Esophagus squamous epithelium (tissue), 5 donors: ENCODE measurements around the gene CSF2RB. TPM values are rescaled to one million over a fixed set of nuclear protein-coding genes. Genes with fewer than 3 reads are reported as not detected.

Experiments
- DNase-seq: peaks from one replicate; lab custom pipeline; 2025; lab: John Stamatoyannopoulos, UW
- H3K27ac ChIP-seq, 4 donors: fragments of 200-600 bp; sonication (generic); one replicate each; pipeline ENCODE4 v1.5.1; 2016 to 2019; ENCODE audit warnings: mild to moderate bottlenecking in 1 of 4
- H3K27me3 ChIP-seq, 4 donors: fragments of 200-600 bp; sonication (generic); 1 replicate in 3 of 4; 2 replicates in 1 of 4; pipeline versions ENCODE4 v1.5.1 to v1.6.0; 2017 to 2021; ENCODE audit warnings: antibody characterized with exemption in 1 of 4
- H3K36me3 ChIP-seq, 3 donors: fragments of 200-600 bp; sonication (generic); one replicate each; pipeline ENCODE4 v1.5.1; 2016 to 2019
- H3K4me1 ChIP-seq, 3 donors: fragments of 200-600 bp; sonication (generic); one replicate each; pipeline ENCODE4 v1.5.1; 2017 to 2019
- H3K4me3 ChIP-seq, 4 donors: fragments of 200-600 bp; sonication (generic); 1 replicate in 3 of 4; 2 replicates in 1 of 4; pipeline ENCODE4 v1.5.1; 2016 to 2019; ENCODE audit warnings: mild to moderate bottlenecking in 2 of 4, moderate library complexity in 1 of 4
- H3K9me3 ChIP-seq, 3 donors: fragments of 200-600 bp; sonication (generic); one replicate each; pipeline ENCODE4 v1.5.1; 2016 to 2019
- POLR2A ChIP-seq, 4 donors: fragments of 450-650 bp; IDR thresholded peaks; one replicate each; pipeline ENCODE4 v1.6.1; 2017; ENCODE audit warnings: antibody characterized with exemption in 4 of 4, mild to moderate bottlenecking in 4 of 4, moderate library complexity in 3 of 4
- WGBS, 2 donors: methylation state at CpG; one replicate each; pipeline ENCODE4 v1.1.5; 2018; 5-methylcytosine and 5-hydroxymethylcytosine counted together
- intact Hi-C: fragments of 100-400 bp; cut with DNase I; formaldehyde crosslinking; loops from one replicate; pipeline ENCODE4 v1.15.0; 2022
- total RNA-seq, 4 donors: library from RNA; depleted of rRNA; stranded (reverse); fragments of >200 nt; gene quantifications; one replicate each; pipeline ENCODE4 v1.1.0, GENCODE V29; 2016
- TF ChIP-seq, protein P1 (sequence below), 6 experiments: fragments of 450-650 bp in 4 of 6; fragments of 200-600 bp in 2 of 6; sonication (generic) in 2 of 6; IDR thresholded peaks; one replicate each; pipeline ENCODE4 v1.5.1; 2016 to 2019; ENCODE audit warnings: antibody characterized with exemption in 6 of 6, mild to moderate bottlenecking in 4 of 6, moderate library complexity in 4 of 6
- donor health status: DM: yes; HTN: yes; CAD: no.

The CSF2RB gene
- total RNA-seq, 4 donors from 2014 or later = 1.5 to 6.1 (median 2.9) TPM

DNA sequence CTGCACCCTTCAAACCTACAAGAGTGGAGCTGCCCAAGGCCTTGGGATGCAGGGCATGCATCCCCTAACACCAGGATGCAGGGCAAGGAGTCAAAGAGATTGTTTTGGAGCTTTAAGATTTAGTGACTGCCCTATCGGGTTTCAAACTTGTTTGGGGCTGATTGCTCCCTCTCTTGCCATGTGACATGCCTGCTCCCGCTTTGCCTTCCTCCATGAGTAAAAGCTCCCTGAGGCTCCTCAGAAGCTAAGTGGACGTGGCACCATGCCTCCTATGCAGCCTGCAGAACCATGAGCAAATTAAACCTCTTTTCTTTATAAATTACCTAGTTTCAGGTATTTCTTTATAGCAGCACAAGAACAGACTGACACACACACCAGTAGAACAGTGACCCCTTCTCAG, 15.8 kb upstream of the CSF2RB start:
- H3K4me1 ChIP-seq = peaks cover 0 to 22% (median 8%) of the 10 kb centered on the region in 3 donors
- H3K36me3 ChIP-seq = no peaks in the 10 kb centered on the region
- DNase-seq = no peak
- H3K27me3 ChIP-seq = peaks cover 0 to 31% (median 0%) of the 10 kb centered on the region in 4 donors
- H3K27ac ChIP-seq = no peak overlapping the region
- peaks cover 0 to 7% (median 6%) of the 10 kb centered on the region in 3 donors for H3K9me3 ChIP-seq
- intact Hi-C loops = no loop called here
- H3K4me3 ChIP-seq = no peak overlapping the region
- WGBS, 2 donors = 62 to 65% methylated on average over 3 of the region's 3 CpGs
- TF ChIP-seq, protein P1, sequence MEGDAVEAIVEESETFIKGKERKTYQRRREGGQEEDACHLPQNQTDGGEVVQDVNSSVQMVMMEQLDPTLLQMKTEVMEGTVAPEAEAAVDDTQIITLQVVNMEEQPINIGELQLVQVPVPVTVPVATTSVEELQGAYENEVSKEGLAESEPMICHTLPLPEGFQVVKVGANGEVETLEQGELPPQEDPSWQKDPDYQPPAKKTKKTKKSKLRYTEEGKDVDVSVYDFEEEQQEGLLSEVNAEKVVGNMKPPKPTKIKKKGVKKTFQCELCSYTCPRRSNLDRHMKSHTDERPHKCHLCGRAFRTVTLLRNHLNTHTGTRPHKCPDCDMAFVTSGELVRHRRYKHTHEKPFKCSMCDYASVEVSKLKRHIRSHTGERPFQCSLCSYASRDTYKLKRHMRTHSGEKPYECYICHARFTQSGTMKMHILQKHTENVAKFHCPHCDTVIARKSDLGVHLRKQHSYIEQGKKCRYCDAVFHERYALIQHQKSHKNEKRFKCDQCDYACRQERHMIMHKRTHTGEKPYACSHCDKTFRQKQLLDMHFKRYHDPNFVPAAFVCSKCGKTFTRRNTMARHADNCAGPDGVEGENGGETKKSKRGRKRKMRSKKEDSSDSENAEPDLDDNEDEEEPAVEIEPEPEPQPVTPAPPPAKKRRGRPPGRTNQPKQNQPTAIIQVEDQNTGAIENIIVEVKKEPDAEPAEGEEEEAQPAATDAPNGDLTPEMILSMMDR (IDR thresholded peaks at IDR 0.05) = no peak
- TF ChIP-seq POLR2A (IDR thresholded peaks at IDR 0.05) = no peak

DNA sequence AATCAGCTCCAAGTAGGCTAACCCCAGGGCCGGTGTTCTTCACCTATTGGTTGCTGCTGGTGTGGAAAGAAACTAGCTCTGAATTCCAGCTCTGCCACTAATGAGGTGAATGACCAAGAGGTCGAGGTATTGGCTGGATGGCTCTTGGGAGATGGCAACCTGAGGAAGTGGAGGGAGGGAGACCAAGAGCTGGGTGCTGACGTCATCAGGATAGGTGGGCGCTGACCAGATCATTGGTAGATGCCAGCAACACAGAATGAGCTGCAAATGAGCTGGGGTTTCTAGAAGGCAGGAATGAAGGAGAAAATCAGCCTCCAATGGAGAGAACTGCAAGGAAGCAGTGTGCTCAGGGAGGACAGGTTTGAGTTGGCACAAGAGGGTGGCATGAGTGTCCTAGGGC, 14.7 kb upstream of the CSF2RB start:
- H3K4me3 ChIP-seq = no peak overlapping the region
- H3K9me3 ChIP-seq = peaks cover 0 to 7% (median 6%) of the 10 kb centered on the region in 3 donors
- 78 to 84% methylated on average over 4 of the region's 4 CpGs for WGBS, 2 donors
- intact Hi-C loops = no loop called here
- peaks cover 0 to 17% (median 8%) of the 10 kb centered on the region in 3 donors for H3K4me1 ChIP-seq
- peaks cover 0 to 31% (median 0%) of the 10 kb centered on the region in 4 donors for H3K27me3 ChIP-seq
- no peak for DNase-seq
- no peaks in the 10 kb centered on the region for H3K36me3 ChIP-seq
- TF ChIP-seq, protein P1 (IDR thresholded peaks at IDR 0.05) = no peak
- TF ChIP-seq POLR2A (IDR thresholded peaks at IDR 0.05) = no peak
- H3K27ac ChIP-seq = no peak overlapping the region

DNA sequence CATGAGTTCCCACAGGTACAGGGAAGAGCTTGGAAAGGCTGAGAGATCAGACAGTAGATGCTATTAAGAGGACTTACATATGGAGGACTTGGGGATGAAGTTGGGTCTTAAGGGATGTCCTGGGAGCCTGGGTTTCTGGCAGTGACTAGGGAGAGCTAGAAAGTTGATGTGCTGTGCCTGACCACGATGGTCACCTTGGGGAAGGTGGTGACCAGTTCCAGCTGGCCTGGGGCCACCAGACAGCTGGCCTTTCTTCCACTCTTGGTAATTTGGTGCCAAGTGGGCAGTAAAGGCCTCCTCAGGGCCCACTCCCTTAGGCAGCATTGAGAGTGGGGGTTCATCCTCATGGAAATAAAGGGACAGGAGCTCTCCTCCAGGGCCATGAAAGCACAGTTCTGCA, 13.9 kb upstream of the CSF2RB start:
- Histone ChIP-seq H3K9me3 (peaks cover 0 to 7% (median 6%) of the 10 kb centered on the region in 3 donors), H3K36me3 (no peaks in the 10 kb centered on the region), H3K4me1 (peaks cover 0 to 17% (median 8%) of the 10 kb centered on the region in 3 donors), H3K27me3 (peaks cover 0 to 31% (median 0%) of the 10 kb centered on the region in 4 donors), H3K4me3 (no peak overlapping the region), H3K27ac (no peak overlapping the region)
- intact Hi-C loops = no loop called here
- DNase-seq = no peak
- TF ChIP-seq, protein P1 (IDR thresholded peaks at IDR 0.05) = no peak
- TF ChIP-seq POLR2A (IDR thresholded peaks at IDR 0.05) = no peak
- WGBS, 2 donors = 67 to 80% methylated on average over 1 of the region's 1 CpG

DNA sequence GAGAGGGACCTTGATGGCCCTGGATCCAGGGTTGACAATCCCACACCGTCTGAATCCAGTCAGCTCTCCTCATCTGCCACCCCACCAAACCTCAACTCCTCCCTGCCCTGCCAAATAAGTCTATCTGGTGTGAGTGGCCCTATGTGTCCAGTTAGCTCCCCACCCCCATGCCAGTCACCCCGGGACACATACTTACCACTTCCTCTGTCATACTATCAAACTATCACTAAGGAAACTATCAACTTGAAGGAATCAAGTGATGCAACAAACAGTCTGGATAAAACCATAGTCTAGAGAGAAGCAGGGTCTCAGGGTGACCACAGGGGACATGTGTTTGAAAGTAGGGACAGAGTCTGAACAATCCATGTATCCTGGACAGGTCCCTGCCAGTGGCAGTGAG, 13.2 kb upstream of the CSF2RB start:
- DNase-seq = no peak
- no peak for TF ChIP-seq POLR2A (IDR thresholded peaks at IDR 0.05)
- TF ChIP-seq, protein P1 (IDR thresholded peaks at IDR 0.05) = no peak
- intact Hi-C loops = no loop called here
- Histone ChIP-seq H3K27ac (peak overlapping the region in 2 of 4 donors; percentile 48 to 61), H3K36me3 (no peaks in the 10 kb centered on the region), H3K27me3 (peaks cover 0 to 34% (median 0%) of the 10 kb centered on the region in 4 donors), H3K4me3 (no peak overlapping the region), H3K9me3 (peaks cover 0 to 7% (median 6%) of the 10 kb centered on the region in 3 donors), H3K4me1 (peaks cover 0 to 17% (median 8%) of the 10 kb centered on the region in 3 donors)
- 64 to 67% methylated on average over 1 to 2 of the region's 2 CpGs for WGBS, 2 donors

DNA sequence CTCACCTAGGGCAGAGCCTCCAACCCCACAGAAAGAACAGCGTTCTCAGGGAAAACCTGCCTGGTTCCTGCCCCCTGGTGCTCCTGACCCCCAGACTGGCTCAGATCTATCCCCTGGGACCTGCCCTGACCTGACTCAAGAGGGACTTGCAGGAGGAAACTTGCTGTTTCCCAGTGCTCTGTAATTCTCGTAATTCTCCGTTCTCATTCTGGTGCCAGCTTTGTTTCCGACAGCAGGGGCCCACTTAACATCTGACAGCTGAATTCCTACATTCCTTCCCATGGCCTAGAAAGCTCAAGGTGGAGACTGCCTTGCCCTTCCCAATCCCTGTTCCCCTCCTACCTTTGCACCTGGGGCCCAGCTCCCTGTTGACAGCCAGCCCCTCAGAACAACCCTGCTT, 12.5 kb upstream of the CSF2RB start:
- WGBS, 2 donors = 8 to 13% methylated on average over 3 to 4 of the region's 4 CpGs
- peaks cover 0 to 3% (median 3%) of the 10 kb centered on the region in 3 donors for H3K9me3 ChIP-seq
- no peaks in the 10 kb centered on the region for H3K36me3 ChIP-seq
- H3K4me3 ChIP-seq = no peak overlapping the region
- H3K27me3 ChIP-seq = peaks cover 0 to 35% (median 0%) of the 10 kb centered on the region in 4 donors
- TF ChIP-seq, protein P1 (IDR thresholded peaks at IDR 0.05) = no peak
- TF ChIP-seq POLR2A (IDR thresholded peaks at IDR 0.05) = no peak
- DNase-seq = no peak
- H3K4me1 ChIP-seq = peaks cover 0 to 17% (median 8%) of the 10 kb centered on the region in 3 donors
- H3K27ac ChIP-seq = peak overlapping the region in 2 of 4 donors; percentile 48 to 61
- intact Hi-C loops = no loop called here
